HG03378 (cell line): ENCODE measurements around the gene CPNE8.
"Not testable (repeated sequence)": the region's sequence is repeated elsewhere in the genome, so short reads cannot be mapped to it uniquely, and the experiment has no call there.

ENCODE experiments used
- ATAC-seq: cut with Tn5 transposase; IDR thresholded peaks from one replicate; pipeline ENCODE4 v1.9.1; 2021; ENCODE audit warnings: mild to moderate bottlenecking, moderate library complexity; ENCODE audit not compliant: unreplicated experiment

Gene CPNE8

DNA sequence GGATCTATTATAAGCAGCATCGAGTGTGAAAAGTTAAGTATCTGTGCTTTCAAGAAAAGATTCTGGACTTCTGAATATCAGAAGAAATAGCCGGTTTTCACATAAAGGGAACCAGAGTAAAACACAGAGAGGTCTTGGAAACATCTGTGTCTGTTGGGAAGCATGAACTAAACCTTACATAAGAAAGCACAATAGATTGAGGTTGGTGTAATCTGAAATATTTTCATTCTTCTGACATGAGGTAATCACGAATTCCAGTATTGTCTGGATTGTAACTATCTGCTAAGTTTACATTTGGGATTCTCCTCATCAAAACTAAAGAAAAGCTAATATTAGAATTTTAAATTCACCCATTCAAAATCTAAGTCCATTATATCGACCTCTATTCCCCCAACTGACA, 161.3 kb downstream of the CPNE8 start:
- ATAC-seq = no peak

DNA sequence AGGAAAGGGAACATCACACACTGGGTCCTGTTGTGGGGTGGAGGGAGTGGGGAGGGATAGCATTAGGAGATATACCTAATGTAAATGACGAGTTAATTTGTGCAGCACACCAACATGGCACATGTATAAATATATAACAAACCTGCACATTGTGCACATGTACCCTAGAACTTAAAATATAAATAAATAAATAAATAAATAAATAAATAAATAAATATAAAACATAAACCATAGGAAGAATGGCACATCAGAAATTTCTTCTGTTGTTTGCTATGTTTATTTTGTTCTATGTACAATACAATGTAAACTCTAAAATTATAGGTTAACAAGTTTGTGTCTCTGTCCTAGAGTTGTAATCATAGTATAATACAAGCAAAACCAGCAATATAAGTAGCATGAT, 162.9 kb downstream of the CPNE8 start:
- not testable (repeated sequence) for ATAC-seq

DNA sequence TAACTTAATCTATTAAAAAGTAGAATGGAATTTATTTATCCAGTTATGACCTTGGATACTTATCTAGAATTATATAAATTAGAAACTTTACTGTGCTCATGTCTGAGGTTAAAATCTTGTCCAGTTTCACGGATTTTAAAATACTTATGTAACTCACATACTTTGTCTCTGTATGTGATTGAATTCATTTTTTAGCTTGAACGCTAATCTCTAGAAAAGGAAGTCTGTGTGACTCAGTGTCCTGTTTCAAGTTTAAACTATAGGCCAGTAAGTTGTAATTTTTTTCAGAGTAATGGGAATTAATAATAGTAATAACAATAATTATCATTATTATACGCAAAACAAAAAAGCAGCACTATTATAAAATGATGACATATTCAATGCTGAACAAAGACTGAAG, 168.6 kb downstream of the CPNE8 start:
- ATAC-seq = no peak

DNA sequence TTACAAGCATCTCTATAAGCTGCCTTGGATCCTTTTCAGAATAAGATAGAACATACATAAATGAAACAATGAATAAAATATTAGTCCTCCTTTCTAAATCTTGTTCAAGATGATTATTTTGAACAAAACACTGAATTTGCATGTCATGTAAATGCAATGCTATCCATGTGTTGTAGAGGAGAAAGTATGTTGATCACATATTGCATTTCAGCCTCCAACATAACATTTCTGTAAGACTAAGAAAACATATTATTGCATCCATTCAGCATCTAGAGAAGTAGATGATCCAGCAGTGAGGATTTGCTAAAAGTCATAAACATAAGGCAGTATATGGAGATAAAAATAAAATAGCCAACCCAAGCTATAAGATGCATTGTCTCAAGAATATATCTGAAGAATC, 172.6 kb downstream of the CPNE8 start:
- no peak for ATAC-seq

DNA sequence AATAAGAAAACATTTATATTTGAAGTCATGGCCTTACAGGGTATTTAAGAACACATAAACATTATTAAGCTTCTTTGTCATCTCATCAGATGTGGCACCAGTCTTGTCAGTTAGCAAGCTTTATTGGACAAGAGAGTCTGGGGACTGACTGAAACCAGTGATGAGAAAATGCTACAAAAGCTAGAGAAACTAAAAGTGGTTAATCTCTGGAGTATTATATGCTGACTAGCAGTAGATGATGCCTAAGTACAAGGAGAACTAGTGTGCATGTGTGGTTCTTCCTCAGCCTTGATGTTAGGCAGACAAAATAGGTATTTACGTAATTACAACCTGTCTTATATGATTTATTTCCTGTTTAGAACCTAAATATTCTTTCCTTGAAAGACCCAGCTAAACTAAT, 176.5 kb downstream of the CPNE8 start:
- no peak for ATAC-seq

DNA sequence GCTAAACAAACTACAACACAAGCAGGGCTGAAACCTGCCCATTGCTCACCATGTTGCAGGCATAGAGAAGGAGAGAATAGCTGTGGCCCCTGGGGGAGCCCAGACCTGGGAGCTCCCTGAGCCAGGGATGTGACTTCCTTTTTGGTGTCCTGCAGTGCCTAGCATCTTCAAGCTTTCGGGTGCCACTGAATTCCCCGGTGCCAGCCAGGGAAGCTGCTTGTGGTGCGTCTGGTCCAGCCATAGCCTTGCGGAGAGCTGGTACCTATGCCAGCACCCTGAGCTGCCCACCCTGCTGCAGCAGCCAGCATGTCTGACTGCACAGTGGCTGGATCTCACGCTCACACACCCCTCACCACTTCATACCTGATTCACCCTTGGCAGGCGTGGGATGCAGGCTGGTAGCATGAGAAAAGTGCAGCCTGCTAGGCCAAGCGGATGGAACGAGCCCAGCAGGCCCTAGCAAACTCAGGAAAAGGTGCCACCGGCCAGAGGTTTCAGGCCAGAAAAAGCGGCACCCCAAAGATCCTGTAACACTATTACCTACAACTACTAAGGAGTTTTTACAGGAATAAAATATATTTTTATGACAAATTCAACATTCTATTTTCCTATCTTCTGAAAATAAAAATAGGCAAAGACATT, 183.7 kb downstream of the CPNE8 start:
- no peak for ATAC-seq

DNA sequence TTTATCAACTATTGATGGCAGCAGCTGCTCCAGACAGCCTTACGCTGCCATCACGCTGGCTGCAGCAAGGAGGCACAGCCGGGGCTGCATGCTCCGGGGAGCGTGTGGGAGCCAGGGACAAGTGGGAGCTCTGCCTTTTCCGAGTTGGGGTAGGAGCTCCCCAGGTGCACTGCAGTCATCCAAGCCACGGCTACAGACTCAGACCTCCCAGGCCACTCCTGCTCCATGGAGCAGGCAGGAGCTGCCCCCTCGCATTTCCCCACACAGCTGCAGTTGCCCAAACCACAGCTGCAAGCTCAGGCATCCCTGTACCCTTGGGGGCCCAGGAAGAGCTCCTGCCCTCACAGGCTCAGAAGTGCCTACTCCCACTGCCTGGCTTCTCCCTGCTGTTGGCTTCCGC, 184.7 kb downstream of the CPNE8 start:
- ATAC-seq = no peak

DNA sequence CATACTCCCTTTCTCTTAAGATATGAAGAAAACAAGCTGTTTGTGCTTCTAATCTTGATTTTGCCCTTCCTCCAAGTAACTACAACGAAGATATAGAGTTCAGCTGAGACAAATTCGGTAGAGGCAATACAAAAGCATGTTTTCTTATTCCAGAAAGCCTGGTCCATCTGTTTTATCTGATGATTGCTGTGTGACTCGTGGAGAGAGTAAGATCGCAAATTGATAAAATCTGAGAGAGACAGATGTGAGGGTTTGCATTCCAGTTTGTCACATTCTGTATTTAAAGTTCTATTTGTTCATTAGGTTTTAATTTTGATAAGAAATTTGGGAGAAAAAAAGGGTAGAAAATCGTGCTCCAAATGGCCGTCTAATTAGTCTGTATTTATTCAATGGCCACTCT, 192.1 kb downstream of the CPNE8 start:
- no peak for ATAC-seq

DNA sequence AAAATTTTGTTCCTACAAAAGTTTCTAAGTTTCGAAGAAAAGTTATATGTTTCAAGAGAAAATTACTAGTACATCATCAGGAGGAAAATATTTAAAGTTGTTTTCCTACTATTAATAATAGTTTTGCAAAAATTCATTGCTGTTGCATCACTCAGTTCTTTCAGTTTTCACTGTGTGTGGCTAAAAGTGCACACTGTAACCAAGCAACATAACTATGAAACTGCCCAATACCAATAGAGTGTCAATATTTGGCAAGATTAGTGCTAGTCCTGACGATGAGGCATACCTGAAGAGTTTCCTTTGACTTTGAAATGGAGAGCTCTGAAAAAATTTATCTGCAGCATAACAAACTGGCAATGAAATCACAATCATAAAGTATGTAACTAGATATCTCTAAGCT, 194.3 kb downstream of the CPNE8 start:
- ATAC-seq = peak; percentile 75

DNA sequence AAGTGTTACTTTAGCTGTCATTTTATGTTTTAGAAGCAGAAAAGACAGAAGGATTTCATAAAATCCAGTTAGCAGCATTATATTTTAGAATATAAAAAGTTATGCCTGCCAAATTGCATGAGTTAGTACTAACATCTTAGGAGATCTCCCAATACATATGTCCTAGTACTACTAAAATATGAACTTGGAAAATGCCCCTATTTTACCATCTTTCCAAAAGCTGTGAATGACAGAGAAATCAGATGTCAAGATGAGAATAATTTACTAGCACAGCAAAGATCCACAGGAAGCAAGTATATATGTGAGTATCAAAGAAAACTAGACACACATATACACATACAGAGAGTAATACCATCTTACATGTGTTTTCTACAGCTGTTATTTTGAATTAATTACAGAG, 196.9 kb downstream of the CPNE8 start:
- ATAC-seq = no peak

DNA sequence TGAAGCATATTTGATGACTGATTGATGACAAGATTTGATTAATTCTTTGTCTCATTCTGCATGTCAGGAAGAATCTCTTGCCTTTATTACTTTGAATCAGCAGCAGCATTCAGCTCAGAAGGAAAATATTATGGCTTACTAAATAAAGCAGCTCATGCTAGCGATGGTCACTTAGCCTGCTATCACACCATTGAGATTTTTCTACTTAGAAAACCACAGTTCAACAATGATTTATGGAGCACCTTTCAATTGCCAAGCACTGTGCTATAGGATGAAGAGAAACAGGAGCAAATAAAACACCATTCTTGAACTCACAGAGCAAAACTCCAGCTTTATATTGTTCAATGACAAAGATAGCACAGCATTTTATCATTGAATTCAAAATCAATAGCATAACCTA, 197.7 kb downstream of the CPNE8 start:
- ATAC-seq = no peak

DNA sequence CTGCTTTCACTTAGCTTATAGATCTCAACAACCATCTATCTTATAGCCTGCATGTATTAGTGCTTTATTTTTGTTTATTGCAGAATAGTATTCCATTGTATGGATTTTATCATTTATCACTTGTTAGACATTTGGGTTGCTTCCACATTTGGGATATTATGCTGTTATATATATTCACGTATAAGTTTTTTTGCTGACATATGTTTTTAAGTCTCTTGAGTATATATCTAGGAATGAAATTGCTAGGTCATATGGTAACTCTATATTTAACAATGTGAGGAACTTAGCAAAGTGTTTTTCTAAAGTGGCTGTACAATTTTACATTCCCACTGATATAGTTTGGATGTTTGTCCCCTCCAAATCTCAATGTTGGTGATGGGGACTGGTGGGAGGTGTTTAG, 208.1 kb downstream of the CPNE8 start:
- ATAC-seq = no peak

DNA sequence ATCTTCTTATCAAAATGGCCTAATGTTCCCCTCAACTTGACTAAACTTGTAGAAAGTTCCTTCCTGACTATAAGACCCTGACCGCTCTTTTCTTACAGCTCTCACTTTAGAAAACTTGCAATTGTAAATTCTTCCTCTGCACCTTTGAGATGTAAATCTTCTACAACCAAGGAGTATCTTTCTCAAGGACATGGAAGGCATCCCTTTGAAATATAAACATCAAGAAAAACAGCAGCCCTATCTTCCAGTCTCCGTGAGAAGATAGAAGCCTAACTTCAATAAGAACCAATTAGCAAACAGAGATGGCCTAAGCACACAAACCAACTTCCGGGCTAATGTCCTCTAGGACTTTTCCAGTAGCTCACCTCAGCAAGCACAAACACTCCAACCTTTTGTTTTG, 210.3 kb downstream of the CPNE8 start:
- ATAC-seq = no peak

DNA sequence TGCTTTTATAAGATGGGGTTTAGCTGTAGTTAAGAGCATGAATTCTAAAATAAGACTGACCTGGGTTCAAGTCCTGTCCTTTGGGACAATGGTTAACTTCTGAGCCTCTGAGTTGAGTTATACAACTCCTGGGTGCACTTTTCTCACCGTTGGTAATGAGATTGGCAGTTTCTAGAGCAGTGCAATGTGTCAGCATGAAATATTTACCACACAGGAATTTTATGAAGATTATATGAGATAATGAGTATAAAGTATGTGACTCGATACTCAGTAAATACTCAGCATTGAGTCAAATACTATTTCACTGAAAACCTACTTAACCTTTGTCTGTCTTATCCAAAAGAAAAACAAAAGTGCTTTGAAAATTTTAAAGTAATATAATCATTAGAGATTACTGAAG, 214.2 kb downstream of the CPNE8 start:
- no peak for ATAC-seq

DNA sequence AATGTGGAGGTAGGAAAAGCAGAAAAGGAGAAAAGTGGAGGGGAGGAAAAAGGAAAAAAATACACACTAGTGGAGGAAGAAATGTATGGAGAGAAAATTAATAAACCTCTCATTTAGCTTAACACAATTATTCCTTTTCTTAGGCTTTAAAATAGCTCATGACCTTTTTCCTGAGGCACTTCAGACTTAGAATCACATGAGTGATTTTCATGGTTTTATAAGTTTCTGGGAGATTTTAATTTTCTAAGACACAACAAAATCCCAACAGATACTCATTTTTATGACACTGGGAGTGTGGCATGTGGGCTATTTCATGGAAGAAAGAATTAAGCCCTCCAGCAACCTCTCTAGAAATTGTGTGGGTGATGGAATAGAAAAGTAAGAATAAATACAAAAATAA, 214.7 kb downstream of the CPNE8 start:
- ATAC-seq = no peak

DNA sequence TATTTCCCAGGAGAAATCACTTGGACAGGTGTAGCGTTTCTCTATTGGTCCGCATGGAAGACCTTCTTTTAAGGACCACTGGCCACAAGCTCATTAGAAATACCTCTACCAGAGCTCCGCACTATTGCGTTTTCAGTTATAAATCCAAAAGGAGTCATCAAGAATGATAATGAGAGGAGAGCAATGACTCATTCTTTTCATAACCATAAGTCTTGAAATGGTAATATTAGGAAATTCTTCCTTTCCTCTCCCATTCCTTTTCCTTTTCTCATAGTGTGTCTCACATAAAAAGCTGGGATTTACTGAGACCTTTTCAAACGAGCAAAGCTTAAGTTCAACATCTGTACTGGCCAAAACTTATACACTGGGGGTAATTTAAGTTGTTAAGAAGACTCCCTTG, 215.7 kb downstream of the CPNE8 start:
- ATAC-seq = no peak

DNA sequence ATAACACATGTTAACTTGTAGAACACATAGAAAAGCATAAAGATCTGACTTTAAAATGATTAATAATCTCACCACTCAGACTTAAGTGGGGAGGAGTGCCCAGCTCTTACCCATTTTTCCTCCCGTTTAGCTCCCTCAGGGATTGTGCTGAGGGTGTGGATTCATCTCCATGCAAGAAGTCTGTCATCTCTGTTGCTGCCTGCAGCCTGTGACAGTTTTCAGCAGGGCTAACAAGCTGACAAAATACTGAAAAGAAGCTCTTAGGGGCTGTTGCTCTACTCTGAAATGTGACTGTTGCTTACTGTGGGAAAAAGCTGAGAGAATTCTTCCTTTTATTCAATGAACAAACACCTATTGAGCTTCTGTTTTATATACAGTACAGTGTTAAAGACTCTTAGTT, 216.2 kb downstream of the CPNE8 start:
- ATAC-seq = no peak

DNA sequence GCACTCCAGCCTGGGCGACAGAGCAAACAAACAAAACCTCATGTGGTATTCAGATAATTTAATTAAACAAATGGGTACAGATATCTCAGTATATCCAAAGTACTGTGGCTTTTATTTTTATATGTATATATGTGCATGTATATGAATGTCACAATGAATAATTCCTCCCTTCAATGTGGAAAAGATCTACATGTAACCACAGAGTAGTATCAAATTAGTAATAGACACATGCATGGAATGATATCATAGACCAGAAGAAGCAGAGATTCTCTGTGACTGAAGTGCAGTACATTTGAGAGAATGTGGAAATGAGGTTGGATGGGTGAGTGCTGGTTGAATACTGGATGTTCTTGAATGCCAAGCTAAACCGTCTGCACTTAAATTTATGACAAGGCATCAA, 222.9 kb downstream of the CPNE8 start:
- ATAC-seq = no peak

DNA sequence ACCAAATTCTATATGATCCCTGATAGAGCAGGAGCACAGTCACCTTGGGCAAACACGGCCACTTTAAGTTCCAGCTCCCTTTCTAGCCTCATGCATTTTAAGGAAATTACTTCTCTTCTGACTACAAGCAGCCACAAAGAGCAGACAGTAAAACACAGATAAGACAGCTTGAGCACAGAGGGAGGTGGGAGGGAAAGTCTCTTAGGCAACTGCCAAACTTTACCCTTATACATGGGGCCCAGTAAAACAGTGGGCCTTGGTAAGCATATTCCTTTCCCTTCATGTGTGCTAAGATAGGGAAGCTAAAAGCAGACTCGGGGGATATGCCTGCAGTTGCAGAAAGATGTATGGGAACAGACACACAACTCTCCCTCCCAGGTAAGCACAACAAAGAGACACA, 235.9 kb downstream of the CPNE8 start:
- no peak for ATAC-seq

DNA sequence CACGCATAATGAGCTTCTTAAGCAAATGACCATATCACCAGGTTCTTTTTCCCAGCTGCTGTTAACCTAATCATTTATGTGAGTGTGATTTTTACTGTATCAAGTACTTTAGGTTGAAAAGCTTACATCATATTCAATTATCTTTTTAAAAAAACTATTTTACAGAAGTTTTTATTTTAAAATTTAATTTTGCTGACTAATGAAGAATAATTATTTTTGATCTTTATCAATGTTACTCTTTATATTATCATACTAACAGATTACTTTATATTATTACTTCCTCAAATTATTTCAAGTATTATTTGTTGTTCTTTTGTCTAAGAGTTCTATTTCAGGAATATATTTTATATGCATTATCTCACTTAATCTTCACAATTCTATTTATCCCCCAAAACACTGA, 236.3 kb downstream of the CPNE8 start:
- no peak for ATAC-seq

DNA sequence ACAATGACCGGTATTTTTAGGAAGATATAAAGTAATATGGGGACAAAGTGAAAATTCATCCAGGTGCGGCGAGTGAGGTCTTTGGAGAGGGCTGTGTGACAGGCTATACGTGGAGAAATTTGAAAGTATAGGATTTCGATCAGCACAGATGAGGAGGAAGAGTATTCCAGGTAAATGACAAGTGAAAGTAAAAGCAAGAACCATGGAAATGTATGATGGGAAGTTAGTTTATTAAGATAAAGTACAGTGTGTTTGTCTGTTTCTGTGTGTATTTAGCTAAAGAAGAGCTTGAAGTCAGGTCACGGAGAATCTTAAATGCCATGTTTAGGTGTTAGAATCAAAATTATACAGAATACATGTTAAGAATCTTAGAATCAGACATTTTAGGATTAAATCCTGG, 239.0 kb downstream of the CPNE8 start:
- ATAC-seq = no peak

DNA sequence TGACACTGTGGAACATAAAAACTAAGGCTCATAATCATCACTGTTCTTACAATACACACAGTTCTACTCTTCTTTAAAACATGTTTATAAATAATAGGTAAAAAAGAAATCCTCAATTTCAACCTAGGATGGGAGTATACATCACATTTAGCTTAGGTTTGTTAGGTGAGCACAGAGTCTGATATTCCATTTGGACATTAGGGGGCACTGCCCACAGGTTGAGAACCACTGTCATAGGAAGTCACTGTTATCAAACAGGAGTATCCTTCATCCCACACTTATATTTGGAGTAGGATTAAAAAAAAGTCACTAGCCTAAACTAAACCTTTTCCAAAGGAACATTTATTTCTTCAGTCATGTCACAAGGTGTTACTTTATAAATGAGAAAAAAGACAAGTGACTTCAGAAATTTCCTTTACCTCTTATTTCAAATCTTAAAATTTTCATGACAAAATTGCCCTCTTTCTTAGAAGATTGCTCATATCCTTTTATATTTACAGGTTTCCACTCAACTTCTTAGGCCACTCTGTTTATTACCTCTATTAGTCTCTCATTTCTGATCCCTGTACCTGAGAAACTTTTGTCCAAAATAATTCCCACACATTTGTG, 240.6 kb downstream of the CPNE8 start:
- peak; percentile 91 for ATAC-seq

DNA sequence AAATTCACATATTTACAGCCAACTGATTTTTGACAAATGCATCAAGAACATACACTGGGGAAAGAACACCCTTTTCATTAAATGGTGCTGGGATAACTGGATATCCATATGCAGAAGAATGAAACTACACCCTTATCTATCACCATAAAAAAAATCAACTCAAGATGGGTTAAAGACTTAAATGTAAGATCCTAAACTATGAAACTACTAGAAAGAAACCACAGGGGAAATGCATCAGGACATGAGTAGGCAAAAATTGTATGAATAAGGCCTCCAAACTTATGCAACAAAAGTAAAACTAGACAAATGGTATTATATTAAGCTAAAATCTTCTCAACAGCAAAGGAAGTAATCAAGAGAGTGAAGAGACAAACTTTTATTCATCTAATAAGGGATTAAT, 242.6 kb downstream of the CPNE8 start:
- ATAC-seq = no peak
